Panc1 (cell line): ENCODE results near the gene TMEM161A. TPM values are rescaled to one million over a fixed set of nuclear protein-coding genes. Genes with fewer than 3 reads are reported as not detected.

Source experiments
- ATAC-seq: fragments of 200-7000 bp; cut with Tn5 transposase; 2 replicates; pipeline ENCODE4 v1.9.1; 2020; ENCODE audit warnings: mild to moderate bottlenecking, moderate library complexity
- BruUV-seq: library from RNA; stranded (reverse); fragments of 400-500 nt; replicated peaks from 2 replicates; lab custom pipeline; 2021; lab: Mats Ljungman, UMichigan
- CTCF ChIA-PET: fragments of 300-600 bp; sonication (Branson Sonifier 250); formaldehyde crosslinking; loops from one replicate; lab custom pipeline; 2022; ENCODE audit warnings: antibody characterized with exemption; lab: Charles Lee
- POLR2A ChIA-PET: fragments of 300-600 bp; sonication (Branson Sonifier 250); formaldehyde crosslinking; loops from one replicate; lab custom pipeline; 2022; ENCODE audit warnings: antibody characterized with exemption; lab: Charles Lee
- DNase-seq: peaks from one replicate; pipeline ENCODE4 v3.0.0-alpha.2; 2010; ENCODE audit warnings: low read depth, low spot score
- H3K27ac ChIP-seq: 2 replicates; pipeline ENCODE4 v1.5.1; 2011; ENCODE audit warnings: mild to moderate bottlenecking, low read length, inconsistent platforms
- H3K27me3 ChIP-seq: fragments of 200-500 bp; sonication (Bioruptor generic); 2 replicates; pipeline ENCODE4 v1.6.0; 2014; ENCODE audit warnings: low read length, inconsistent platforms; ENCODE audit not compliant: control insufficient read depth, insufficient read depth
- H3K36me3 ChIP-seq: fragments of 200-500 bp; sonication (Bioruptor generic); 2 replicates; pipeline ENCODE4 v1.5.1; 2014; ENCODE audit warnings: inconsistent platforms, mild to moderate bottlenecking, low read length, moderate library complexity; ENCODE audit not compliant: control insufficient read depth, insufficient read depth
- H3K4me1 ChIP-seq: 2 replicates; pipeline ENCODE4 v1.5.1; 2011; ENCODE audit warnings: inconsistent platforms, mild to moderate bottlenecking, low read length, moderate library complexity; ENCODE audit not compliant: control insufficient read depth, insufficient read depth
- H3K4me3 ChIP-seq, 2 experiments: 2 replicates each; pipeline ENCODE4 v1.5.1; 2011 to 2012; ENCODE audit warnings: low read depth in 2 of 2, low read length in 2 of 2, mild to moderate bottlenecking in 2 of 2, inconsistent platforms in 1 of 2, moderate library complexity in 1 of 2
- H3K9me3 ChIP-seq: fragments of 200-500 bp; sonication (Bioruptor generic); 2 replicates; pipeline ENCODE4 v1.5.1; 2014; ENCODE audit warnings: low read depth, mild to moderate bottlenecking, inconsistent platforms, low read length, moderate library complexity; ENCODE audit not compliant: control insufficient read depth, insufficient read depth
- CTCF ChIP-seq: fragments of 450-650 bp; IDR thresholded peaks from 2 replicates; pipeline ENCODE4 v1.5.1; 2017; ENCODE audit warnings: mild to moderate bottlenecking
- POLR2AphosphoS5 ChIP-seq: IDR thresholded peaks from 2 replicates; pipeline ENCODE4 v1.6.1; 2012; ENCODE audit warnings: mild to moderate bottlenecking, low read depth, low read length, moderate library complexity
- REST ChIP-seq, 2 experiments: IDR thresholded peaks; 2 replicates each; pipeline ENCODE4 v1.6.1; 2011 to 2012; ENCODE audit warnings: low read depth in 2 of 2, control low read depth in 1 of 2, low read length in 1 of 2, mild to moderate bottlenecking in 1 of 2, moderate library complexity in 1 of 2; ENCODE audit not compliant: insufficient read depth in 1 of 2
- SIN3A ChIP-seq: IDR thresholded peaks from 2 replicates; pipeline ENCODE4 v1.6.1; 2012; ENCODE audit warnings: low read depth, mild to moderate bottlenecking, low read length, moderate library complexity, borderline replicate concordance; ENCODE audit not compliant: insufficient read depth
- TCF7L2 ChIP-seq: IDR thresholded peaks from 2 replicates; pipeline ENCODE4 v1.6.1; 2011; ENCODE audit warnings: mild to moderate bottlenecking, low read depth, low read length, inconsistent platforms
- in situ Hi-C: cut with HindIII; loops from 2 replicates; pipeline ENCODE4 v1.10.0; 2016; ENCODE audit warnings: low sequenced_read_pairs, low pct_unique_long_range_greater_than_20kb
- intact Hi-C: fragments of 100-400 bp; cut with micrococcal nuclease; formaldehyde crosslinking; loops from one replicate; pipeline ENCODE4 v1.10.0; 2022; ENCODE audit not compliant: unreplicated experiment
- total RNA-seq: library from RNA; stranded (reverse); gene quantifications from one replicate; pipeline ENCODE4 v1.2.1, GENCODE V29; 2021; ENCODE audit not compliant: unreplicated experiment

TMEM161A gene
- total RNA-seq, 1 experiment from 2014 or later, result 26.7 TPM

GRCh38 chr19:19077103-19077502, 61.2 kb downstream of the TMEM161A start:
- Histone ChIP-seq H3K27me3 (no peaks in the 10 kb centered on the region), H3K4me3 (no peak overlapping the region), H3K4me1 (no peaks in the 10 kb centered on the region), H3K9me3 (no peaks in the 10 kb centered on the region), H3K27ac (no peak overlapping the region), H3K36me3 (no peaks in the 10 kb centered on the region)
- ATAC-seq, result no peak
- POLR2A ChIA-PET, result interaction anchor here (0.5 kb wide), 1 partner anchor 67 kb away, joined by 9 read pairs; no protein-coding TSS in a partner anchor
- no TSS peak for BruUV-seq
- CTCF ChIA-PET, result no interaction called here
- TF ChIP-seq REST (IDR thresholded peaks at IDR 0.05; ENCODE audit: insufficient read depth in 1 of 2, low read depth in 2 of 2, low read length in 1 of 2), result no peak
- no peak for TF ChIP-seq SIN3A
- TF ChIP-seq POLR2AphosphoS5, result no peak
- no peak for TF ChIP-seq CTCF
- TF ChIP-seq TCF7L2, result no peak
- no peak for DNase-seq
- in situ Hi-C loops (no loop called here), intact Hi-C loops (no loop called here)

- CTCF ChIA-PET, result no interaction called here
- Histone ChIP-seq H3K27ac (no peak overlapping the region), H3K27me3 (no peaks in the 10 kb centered on the region), H3K4me3 (no peak overlapping the region), H3K9me3 (no peaks in the 10 kb centered on the region), H3K4me1 (no peaks in the 10 kb centered on the region), H3K36me3 (no peaks in the 10 kb centered on the region)
- POLR2A ChIA-PET, result interaction anchor here (0.5 kb wide), 1 partner anchor 67 kb away, joined by 9 read pairs; no protein-coding TSS in a partner anchor
- intact Hi-C loops, result no loop called here
- no TSS peak for BruUV-seq
- DNase-seq, result no peak
- TF ChIP-seq CTCF (no peak), POLR2AphosphoS5 (no peak), SIN3A (no peak), TCF7L2 (no peak), REST (IDR thresholded peaks at IDR 0.05; ENCODE audit: insufficient read depth in 1 of 2, low read depth in 2 of 2, low read length in 1 of 2) (no peak)
- in situ Hi-C loops, result no loop called here
- no peak for ATAC-seq
These were observed 61.8 kb downstream of the TMEM161A start for GRCh38 chr19:19076476-19076875.
